ENCODE data around the gene MPV17. TPM values are rescaled to one million over a fixed set of nuclear protein-coding genes. Genes with fewer than 3 reads are reported as not detected.
A peak's percentile ranks its signal among the peaks of the same experiment; 100 is the strongest.

Gene MPV17
- total and polyA plus RNA-seq, 2 of the 13 experiments (the other 11 are each of a cell fraction or from before 2014, with no cell fraction given), result 48.9 to 129 TPM

- TF ChIP-seq ATF6 (CRISPR knock-in tag; conservative IDR thresholded peaks at IDR 0.05) (peak; percentile 72; the same call in 1 of the 2 replicates), ZNF891 (CRISPR knock-in tag; IDR thresholded peaks at IDR 0.05) (peak; percentile 91), SRF (IDR thresholded peaks at IDR 0.05; ENCODE audit: low read depth, low read length) (no peak), TCF12 (IDR thresholded peaks at IDR 0.05) (no peak), TCF12 (CRISPR knock-in tag; IDR thresholded peaks at IDR 0.05) (peak; percentile 19; the same call in 1 of the 2 replicates), ZNF678 (CRISPR knock-in tag; IDR thresholded peaks at IDR 0.05) (peak; percentile 90; the same call in 1 of the 2 replicates), PRPF4 (IDR thresholded peaks at IDR 0.05; ENCODE audit: low read depth, low read length, poor library complexity, severe bottlenecking) (no peak), SATB2 (CRISPR knock-in tag; IDR thresholded peaks at IDR 0.05) (no peak), ZSCAN12 (CRISPR knock-in tag; IDR thresholded peaks at IDR 0.05) (no peak), ZNF318 (CRISPR knock-in tag; IDR thresholded peaks at IDR 0.05) (no peak), KLF11 (CRISPR knock-in tag; IDR thresholded peaks at IDR 0.05) (peak; percentile 91; the same call in 1 of the 2 replicates), AGO1 (IDR thresholded peaks at IDR 0.05; ENCODE audit: low read depth, low read length, poor library complexity, severe bottlenecking) (peak; percentile 91), SNAPC5 (CRISPR knock-in tag; IDR thresholded peaks at IDR 0.05; ENCODE audit: borderline replicate concordance) (0 out of 2 replicates have a peak, but pooled peaks have one; percentile 70), ZNF605 (CRISPR knock-in tag; IDR thresholded peaks at IDR 0.05) (peak; percentile 98), ZFP90 (CRISPR knock-in tag; IDR thresholded peaks at IDR 0.05; ENCODE audit: borderline replicate concordance) (peak; percentile 86), AGO2 (optimal IDR thresholded peaks at IDR 0.05; ENCODE audit: low read depth, low read length) (peak; percentile 100), EED (CRISPR knock-in tag; IDR thresholded peaks at IDR 0.05) (peak; percentile 58; the same call in 1 of the 2 replicates), TCF7 (IDR thresholded peaks at IDR 0.05; ENCODE audit: low read depth) (no peak), PAWR (CRISPR knock-in tag; IDR thresholded peaks at IDR 0.05; ENCODE audit: borderline replicate concordance) (peak; percentile 70; the same call in 1 of the 2 replicates), ZC3H13 (CRISPR knock-in tag; IDR thresholded peaks at IDR 0.05) (peak; percentile 94)
Measured at GRCh38 chr2:27322766-27323595, at the start of gene MPV17 (continued).

All from HepG2 (cell line).